ENCODE measurements around the gene GNG11. TPM values are rescaled to one million over a fixed set of nuclear protein-coding genes. Genes with fewer than 3 reads are reported as not detected.

GNG11 gene
- total and polyA plus RNA-seq, 8 donors, result 2.0 to 37.9 (median 24.2) TPM

DNA sequence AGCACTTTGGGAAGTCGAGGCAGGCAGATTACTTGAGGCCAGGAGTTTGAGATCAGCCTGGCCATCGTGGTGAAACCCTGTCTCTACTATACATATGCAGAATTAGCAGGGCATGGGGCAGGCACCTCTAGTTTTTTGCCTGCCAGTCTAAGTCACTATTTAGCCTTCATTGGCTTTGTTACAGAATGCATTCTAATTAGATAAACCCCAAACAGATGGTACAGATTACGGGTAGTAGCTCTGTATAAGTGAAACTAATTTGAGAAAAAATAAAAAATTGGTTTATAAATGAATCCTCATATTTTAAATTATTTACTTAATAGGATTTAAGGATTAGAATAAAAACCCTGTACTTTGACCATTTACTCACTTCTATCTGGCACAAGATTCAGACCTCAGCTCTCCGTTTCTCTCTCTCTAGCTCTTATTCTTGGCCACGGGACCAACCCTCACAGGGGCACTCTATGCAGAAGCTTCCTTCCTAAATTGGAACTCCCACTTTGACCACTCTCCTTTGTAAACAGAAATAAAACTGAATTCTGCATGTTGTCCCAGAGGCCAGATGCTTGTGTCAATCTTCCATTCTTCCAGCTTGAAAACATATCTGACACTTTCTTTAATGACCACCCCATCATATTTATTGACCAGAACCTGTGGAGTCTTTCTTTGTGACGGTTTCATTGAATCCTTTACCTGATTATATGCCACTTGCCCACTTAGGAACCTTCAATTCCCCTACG is 55.8 kb downstream of the GNG11 start:
- WGBS, 5 donors, result 63 to 67% (median 67%) methylated on average over 7 of the region's 7 CpGs
- no peak overlapping the region for H3K27ac ChIP-seq

More for the DNA sequence above, 55.8 kb downstream of the GNG11 start:
- Histone ChIP-seq H3K4me1 (peaks cover 0 to 9% (median 0%) of the 10 kb centered on the region in 4 donors), H3K4me3 (no peak overlapping the region), H3K27me3 (no peaks in the 10 kb centered on the region), H3K36me3 (no peaks in the 10 kb centered on the region), H3K9me3 (no peaks in the 10 kb centered on the region)
- intact Hi-C loops (cut with DNase I; ENCODE audit: low total_unique reads), result no loop called here
- no peak for DNase-seq
- TF ChIP-seq EP300 (IDR thresholded peaks at IDR 0.05), result no peak
- TF ChIP-seq, protein P1, sequence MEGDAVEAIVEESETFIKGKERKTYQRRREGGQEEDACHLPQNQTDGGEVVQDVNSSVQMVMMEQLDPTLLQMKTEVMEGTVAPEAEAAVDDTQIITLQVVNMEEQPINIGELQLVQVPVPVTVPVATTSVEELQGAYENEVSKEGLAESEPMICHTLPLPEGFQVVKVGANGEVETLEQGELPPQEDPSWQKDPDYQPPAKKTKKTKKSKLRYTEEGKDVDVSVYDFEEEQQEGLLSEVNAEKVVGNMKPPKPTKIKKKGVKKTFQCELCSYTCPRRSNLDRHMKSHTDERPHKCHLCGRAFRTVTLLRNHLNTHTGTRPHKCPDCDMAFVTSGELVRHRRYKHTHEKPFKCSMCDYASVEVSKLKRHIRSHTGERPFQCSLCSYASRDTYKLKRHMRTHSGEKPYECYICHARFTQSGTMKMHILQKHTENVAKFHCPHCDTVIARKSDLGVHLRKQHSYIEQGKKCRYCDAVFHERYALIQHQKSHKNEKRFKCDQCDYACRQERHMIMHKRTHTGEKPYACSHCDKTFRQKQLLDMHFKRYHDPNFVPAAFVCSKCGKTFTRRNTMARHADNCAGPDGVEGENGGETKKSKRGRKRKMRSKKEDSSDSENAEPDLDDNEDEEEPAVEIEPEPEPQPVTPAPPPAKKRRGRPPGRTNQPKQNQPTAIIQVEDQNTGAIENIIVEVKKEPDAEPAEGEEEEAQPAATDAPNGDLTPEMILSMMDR (IDR thresholded peaks at IDR 0.05), result no peak
- no peak for TF ChIP-seq POLR2A (IDR thresholded peaks at IDR 0.05)
- no peak for TF ChIP-seq POLR2AphosphoS5 (IDR thresholded peaks at IDR 0.05)

Small RNA genes within 50 kb of the gene (small RNA-seq; reads per million reads assigned to genes)
- 0 reads per million in 4 donors for gene AC002076.2

Other genes with a start within 250 kb of the GNG11 start
- gene TFPI2, start 31.0 kb upstream of the GNG11 start, total RNA-seq, result 1 to 10 TPM in 4 of 5 donors, not detected in 1; 2.0 to 6.1 (median 3.8) TPM
- 10 to 100 TPM in 1 of 3 donors, 1 to 10 TPM in 1, under 1 TPM in 1; 0.28 to 15.2 (median 3.4) TPM for gene TFPI2, start 31.0 kb upstream of the GNG11 start, polyA plus RNA-seq
- gene GNGT1, start 15.2 kb upstream of the GNG11 start, total RNA-seq, result not detected
- not detected for gene GNGT1, start 15.2 kb upstream of the GNG11 start, polyA plus RNA-seq
- gene BET1, start 82.6 kb downstream of the GNG11 start, total RNA-seq, result 10 to 100 TPM in 4 of 5 donors, 1 to 10 TPM in 1; 4.1 to 43.5 (median 19.7) TPM
- 10 to 100 TPM; 16.3 to 30.5 (median 29.6) TPM for gene BET1, start 82.6 kb downstream of the GNG11 start, polyA plus RNA-seq